ENCODE measurements around the gene TTC21A.

Gene TTC21A

DNA sequence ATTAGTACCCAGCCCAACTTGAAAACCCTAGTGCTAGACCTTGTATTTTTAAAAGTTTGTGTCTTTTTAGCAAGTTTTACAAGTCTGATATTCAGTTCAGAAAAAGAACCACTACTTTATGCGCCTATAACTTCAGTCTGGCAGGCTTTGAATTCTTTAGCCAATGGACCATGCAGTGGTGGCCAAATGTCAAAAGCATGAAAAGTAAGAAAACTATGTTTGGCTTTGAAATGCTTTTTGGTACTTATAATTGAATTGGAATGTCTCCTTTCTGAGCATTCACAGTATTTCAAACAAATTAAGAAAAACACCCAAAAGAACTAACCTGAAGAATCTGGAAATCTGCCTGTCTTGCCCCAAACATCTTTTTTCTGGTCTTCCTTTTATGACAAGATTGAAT is 42.8 kb upstream of the TTC21A start (continued):
- TF ChIP-seq ZNF292 (tag by site-specific recombination; IDR thresholded peaks at IDR 0.05; ENCODE audit: borderline replicate concordance, low read depth) (no peak), ZNF529 (tag by site-specific recombination; IDR thresholded peaks at IDR 0.05; ENCODE audit: insufficient replicate concordance) (no peak), ZSCAN30 (tag by site-specific recombination; IDR thresholded peaks at IDR 0.05) (no peak)
- TF ChIP-seq, protein P1, sequence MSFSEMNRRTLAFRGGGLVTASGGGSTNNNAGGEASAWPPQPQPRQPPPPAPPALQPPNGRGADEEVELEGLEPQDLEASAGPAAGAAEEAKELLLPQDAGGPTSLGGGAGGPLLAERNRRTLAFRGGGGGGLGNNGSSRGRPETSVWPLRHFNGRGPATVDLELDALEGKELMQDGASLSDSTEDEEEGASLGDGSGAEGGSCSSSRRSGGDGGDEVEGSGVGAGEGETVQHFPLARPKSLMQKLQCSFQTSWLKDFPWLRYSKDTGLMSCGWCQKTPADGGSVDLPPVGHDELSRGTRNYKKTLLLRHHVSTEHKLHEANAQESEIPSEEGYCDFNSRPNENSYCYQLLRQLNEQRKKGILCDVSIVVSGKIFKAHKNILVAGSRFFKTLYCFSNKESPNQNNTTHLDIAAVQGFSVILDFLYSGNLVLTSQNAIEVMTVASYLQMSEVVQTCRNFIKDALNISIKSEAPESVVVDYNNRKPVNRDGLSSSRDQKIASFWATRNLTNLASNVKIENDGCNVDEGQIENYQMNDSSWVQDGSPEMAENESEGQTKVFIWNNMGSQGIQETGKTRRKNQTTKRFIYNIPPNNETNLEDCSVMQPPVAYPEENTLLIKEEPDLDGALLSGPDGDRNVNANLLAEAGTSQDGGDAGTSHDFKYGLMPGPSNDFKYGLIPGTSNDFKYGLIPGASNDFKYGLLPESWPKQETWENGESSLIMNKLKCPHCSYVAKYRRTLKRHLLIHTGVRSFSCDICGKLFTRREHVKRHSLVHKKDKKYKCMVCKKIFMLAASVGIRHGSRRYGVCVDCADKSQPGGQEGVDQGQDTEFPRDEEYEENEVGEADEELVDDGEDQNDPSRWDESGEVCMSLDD (tag by site-specific recombination; IDR thresholded peaks at IDR 0.05): no peak

DNA sequence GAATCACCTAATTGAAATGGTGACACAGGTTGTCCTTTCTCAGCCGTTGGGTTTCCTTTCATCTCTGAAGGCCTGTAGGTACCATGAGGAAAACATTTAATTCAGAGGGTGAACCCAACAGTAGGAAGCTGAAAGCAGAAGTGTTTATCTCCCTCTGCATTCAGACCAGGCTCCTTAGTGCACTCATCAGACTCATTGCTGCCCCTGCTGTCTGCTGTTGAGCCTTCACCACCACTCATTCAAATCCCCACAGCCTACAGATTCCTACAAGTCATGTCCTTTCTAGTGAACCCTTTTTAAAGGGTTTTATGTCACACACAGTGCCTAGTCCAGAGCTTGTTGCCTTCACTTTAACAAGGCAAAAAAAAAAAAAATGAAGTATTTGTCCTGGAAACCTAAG is 42.3 kb upstream of the TTC21A start:
- Histone ChIP-seq H3K4me3 (ENCODE audit: low read depth, low read length) (no peak overlapping the region), H3K4me1 (ENCODE audit: control insufficient read depth, insufficient read depth, low read length) (no peaks in the 10 kb centered on the region), H3K36me3 (ENCODE audit: control insufficient read depth in 2 of 2, insufficient read depth in 1 of 2, low read length in 2 of 2) (peaks cover 5 to 39% of the 10 kb centered on the region in 2 experiments; a peak in 2 of 3 replicates), H3K27ac (ENCODE audit: extremely low read depth, low read depth, low read length) (no peak overlapping the region), H3K9me3 (ENCODE audit: control insufficient read depth, insufficient read depth, low read depth, low read length) (no peaks in the 10 kb centered on the region)
- CTCF ChIA-PET: interaction anchor here (0.6 to 1.4 kb wide), 7 partner anchors 15 to 223 kb away, joined by 3 to 4 read pairs (median 3); no protein-coding TSS in a partner anchor
- POLR2A ChIA-PET: no interaction called here
- TF ChIP-seq KLF1 (tag by site-specific recombination; IDR thresholded peaks at IDR 0.05): no peak
- TF ChIP-seq, protein P2, sequence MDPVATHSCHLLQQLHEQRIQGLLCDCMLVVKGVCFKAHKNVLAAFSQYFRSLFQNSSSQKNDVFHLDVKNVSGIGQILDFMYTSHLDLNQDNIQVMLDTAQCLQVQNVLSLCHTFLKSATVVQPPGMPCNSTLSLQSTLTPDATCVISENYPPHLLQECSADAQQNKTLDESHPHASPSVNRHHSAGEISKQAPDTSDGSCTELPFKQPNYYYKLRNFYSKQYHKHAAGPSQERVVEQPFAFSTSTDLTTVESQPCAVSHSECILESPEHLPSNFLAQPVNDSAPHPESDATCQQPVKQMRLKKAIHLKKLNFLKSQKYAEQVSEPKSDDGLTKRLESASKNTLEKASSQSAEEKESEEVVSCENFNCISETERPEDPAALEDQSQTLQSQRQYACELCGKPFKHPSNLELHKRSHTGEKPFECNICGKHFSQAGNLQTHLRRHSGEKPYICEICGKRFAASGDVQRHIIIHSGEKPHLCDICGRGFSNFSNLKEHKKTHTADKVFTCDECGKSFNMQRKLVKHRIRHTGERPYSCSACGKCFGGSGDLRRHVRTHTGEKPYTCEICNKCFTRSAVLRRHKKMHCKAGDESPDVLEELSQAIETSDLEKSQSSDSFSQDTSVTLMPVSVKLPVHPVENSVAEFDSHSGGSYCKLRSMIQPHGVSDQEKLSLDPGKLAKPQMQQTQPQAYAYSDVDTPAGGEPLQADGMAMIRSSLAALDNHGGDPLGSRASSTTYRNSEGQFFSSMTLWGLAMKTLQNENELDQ (tag by site-specific recombination; IDR thresholded peaks at IDR 0.05; ENCODE audit: low read depth): no peak
- TF ChIP-seq ZNF274 (IDR thresholded peaks at IDR 0.05; ENCODE audit: low read length): no peak
- no peak for TF ChIP-seq ZNF274 (tag by site-specific recombination; IDR thresholded peaks at IDR 0.05; ENCODE audit: borderline replicate concordance)
- no peak for TF ChIP-seq PRDM1 (tag by site-specific recombination; IDR thresholded peaks at IDR 0.05)
- TF ChIP-seq, protein P3, sequence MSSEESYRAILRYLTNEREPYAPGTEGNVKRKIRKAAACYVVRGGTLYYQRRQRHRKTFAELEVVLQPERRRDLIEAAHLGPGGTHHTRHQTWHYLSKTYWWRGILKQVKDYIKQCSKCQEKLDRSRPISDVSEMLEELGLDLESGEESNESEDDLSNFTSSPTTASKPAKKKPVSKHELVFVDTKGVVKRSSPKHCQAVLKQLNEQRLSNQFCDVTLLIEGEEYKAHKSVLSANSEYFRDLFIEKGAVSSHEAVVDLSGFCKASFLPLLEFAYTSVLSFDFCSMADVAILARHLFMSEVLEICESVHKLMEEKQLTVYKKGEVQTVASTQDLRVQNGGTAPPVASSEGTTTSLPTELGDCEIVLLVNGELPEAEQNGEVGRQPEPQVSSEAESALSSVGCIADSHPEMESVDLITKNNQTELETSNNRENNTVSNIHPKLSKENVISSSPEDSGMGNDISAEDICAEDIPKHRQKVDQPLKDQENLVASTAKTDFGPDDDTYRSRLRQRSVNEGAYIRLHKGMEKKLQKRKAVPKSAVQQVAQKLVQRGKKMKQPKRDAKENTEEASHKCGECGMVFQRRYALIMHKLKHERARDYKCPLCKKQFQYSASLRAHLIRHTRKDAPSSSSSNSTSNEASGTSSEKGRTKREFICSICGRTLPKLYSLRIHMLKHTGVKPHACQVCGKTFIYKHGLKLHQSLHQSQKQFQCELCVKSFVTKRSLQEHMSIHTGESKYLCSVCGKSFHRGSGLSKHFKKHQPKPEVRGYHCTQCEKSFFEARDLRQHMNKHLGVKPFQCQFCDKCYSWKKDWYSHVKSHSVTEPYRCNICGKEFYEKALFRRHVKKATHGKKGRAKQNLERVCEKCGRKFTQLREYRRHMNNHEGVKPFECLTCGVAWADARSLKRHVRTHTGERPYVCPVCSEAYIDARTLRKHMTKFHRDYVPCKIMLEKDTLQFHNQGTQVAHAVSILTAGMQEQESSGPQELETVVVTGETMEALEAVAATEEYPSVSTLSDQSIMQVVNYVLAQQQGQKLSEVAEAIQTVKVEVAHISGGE (tag by site-specific recombination; conservative IDR thresholded peaks at IDR 0.05; ENCODE audit: low read depth): no peak
- TF ChIP-seq, protein P4, sequence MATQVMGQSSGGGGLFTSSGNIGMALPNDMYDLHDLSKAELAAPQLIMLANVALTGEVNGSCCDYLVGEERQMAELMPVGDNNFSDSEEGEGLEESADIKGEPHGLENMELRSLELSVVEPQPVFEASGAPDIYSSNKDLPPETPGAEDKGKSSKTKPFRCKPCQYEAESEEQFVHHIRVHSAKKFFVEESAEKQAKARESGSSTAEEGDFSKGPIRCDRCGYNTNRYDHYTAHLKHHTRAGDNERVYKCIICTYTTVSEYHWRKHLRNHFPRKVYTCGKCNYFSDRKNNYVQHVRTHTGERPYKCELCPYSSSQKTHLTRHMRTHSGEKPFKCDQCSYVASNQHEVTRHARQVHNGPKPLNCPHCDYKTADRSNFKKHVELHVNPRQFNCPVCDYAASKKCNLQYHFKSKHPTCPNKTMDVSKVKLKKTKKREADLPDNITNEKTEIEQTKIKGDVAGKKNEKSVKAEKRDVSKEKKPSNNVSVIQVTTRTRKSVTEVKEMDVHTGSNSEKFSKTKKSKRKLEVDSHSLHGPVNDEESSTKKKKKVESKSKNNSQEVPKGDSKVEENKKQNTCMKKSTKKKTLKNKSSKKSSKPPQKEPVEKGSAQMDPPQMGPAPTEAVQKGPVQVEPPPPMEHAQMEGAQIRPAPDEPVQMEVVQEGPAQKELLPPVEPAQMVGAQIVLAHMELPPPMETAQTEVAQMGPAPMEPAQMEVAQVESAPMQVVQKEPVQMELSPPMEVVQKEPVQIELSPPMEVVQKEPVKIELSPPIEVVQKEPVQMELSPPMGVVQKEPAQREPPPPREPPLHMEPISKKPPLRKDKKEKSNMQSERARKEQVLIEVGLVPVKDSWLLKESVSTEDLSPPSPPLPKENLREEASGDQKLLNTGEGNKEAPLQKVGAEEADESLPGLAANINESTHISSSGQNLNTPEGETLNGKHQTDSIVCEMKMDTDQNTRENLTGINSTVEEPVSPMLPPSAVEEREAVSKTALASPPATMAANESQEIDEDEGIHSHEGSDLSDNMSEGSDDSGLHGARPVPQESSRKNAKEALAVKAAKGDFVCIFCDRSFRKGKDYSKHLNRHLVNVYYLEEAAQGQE (tag by site-specific recombination; IDR thresholded peaks at IDR 0.05): no peak
- TF ChIP-seq, protein P5, sequence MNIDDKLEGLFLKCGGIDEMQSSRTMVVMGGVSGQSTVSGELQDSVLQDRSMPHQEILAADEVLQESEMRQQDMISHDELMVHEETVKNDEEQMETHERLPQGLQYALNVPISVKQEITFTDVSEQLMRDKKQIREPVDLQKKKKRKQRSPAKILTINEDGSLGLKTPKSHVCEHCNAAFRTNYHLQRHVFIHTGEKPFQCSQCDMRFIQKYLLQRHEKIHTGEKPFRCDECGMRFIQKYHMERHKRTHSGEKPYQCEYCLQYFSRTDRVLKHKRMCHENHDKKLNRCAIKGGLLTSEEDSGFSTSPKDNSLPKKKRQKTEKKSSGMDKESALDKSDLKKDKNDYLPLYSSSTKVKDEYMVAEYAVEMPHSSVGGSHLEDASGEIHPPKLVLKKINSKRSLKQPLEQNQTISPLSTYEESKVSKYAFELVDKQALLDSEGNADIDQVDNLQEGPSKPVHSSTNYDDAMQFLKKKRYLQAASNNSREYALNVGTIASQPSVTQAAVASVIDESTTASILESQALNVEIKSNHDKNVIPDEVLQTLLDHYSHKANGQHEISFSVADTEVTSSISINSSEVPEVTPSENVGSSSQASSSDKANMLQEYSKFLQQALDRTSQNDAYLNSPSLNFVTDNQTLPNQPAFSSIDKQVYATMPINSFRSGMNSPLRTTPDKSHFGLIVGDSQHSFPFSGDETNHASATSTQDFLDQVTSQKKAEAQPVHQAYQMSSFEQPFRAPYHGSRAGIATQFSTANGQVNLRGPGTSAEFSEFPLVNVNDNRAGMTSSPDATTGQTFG (tag by site-specific recombination; IDR thresholded peaks at IDR 0.05; ENCODE audit: borderline replicate concordance): no peak
- TF ChIP-seq, protein P6, sequence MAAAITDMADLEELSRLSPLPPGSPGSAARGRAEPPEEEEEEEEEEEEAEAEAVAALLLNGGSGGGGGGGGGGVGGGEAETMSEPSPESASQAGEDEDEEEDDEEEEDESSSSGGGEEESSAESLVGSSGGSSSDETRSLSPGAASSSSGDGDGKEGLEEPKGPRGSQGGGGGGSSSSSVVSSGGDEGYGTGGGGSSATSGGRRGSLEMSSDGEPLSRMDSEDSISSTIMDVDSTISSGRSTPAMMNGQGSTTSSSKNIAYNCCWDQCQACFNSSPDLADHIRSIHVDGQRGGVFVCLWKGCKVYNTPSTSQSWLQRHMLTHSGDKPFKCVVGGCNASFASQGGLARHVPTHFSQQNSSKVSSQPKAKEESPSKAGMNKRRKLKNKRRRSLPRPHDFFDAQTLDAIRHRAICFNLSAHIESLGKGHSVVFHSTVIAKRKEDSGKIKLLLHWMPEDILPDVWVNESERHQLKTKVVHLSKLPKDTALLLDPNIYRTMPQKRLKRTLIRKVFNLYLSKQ (tag by site-specific recombination; IDR thresholded peaks at IDR 0.05; ENCODE audit: borderline replicate concordance): no peak
- TF ChIP-seq ZNF394 (tag by site-specific recombination; IDR thresholded peaks at IDR 0.05; ENCODE audit: borderline replicate concordance): no peak
- TF ChIP-seq ZBTB17 (tag by site-specific recombination; IDR thresholded peaks at IDR 0.05): no peak
- TF ChIP-seq ZNF777 (tag by site-specific recombination; IDR thresholded peaks at IDR 0.05; ENCODE audit: borderline replicate concordance): no peak
- TF ChIP-seq ZNF341 (tag by site-specific recombination; IDR thresholded peaks at IDR 0.05; ENCODE audit: low read depth): no peak
- TF ChIP-seq ZNF48 (tag by site-specific recombination; IDR thresholded peaks at IDR 0.05): no peak
- no peak for TF ChIP-seq GLIS2 (tag by site-specific recombination; IDR thresholded peaks at IDR 0.05)
- TF ChIP-seq ZNF561 (tag by site-specific recombination; IDR thresholded peaks at IDR 0.05; ENCODE audit: borderline replicate concordance): no peak
